22Rv1 (cell line): ENCODE results near the gene DRAXIN.
A peak's percentile ranks its signal among the peaks of the same experiment; 100 is the strongest.
"Not testable (repeated sequence)": the region's sequence is repeated elsewhere in the genome, so short reads cannot be mapped to it uniquely, and the experiment has no call there.

Experiments used
- CTCF ChIP-seq: fragments of 450-650 bp; IDR thresholded peaks from 2 replicates; pipeline ENCODE4 v1.5.1; 2017; ENCODE audit warnings: mild to moderate bottlenecking
- ZFX ChIP-seq: fragments of 450-650 bp; IDR thresholded peaks from 2 replicates; pipeline ENCODE4 v1.6.1; 2017; ENCODE audit warnings: antibody characterized with exemption, borderline replicate concordance

- TF ChIP-seq CTCF = peak; percentile 92
- not testable (repeated sequence) for TF ChIP-seq ZFX
These were observed 49.0 kb upstream of the DRAXIN start for GRCh38 chr1:11642418-11643017.
